ENCODE data around the gene CHDH.

Gene CHDH, protein sequence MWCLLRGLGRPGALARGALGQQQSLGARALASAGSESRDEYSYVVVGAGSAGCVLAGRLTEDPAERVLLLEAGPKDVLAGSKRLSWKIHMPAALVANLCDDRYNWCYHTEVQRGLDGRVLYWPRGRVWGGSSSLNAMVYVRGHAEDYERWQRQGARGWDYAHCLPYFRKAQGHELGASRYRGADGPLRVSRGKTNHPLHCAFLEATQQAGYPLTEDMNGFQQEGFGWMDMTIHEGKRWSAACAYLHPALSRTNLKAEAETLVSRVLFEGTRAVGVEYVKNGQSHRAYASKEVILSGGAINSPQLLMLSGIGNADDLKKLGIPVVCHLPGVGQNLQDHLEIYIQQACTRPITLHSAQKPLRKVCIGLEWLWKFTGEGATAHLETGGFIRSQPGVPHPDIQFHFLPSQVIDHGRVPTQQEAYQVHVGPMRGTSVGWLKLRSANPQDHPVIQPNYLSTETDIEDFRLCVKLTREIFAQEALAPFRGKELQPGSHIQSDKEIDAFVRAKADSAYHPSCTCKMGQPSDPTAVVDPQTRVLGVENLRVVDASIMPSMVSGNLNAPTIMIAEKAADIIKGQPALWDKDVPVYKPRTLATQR

DNA sequence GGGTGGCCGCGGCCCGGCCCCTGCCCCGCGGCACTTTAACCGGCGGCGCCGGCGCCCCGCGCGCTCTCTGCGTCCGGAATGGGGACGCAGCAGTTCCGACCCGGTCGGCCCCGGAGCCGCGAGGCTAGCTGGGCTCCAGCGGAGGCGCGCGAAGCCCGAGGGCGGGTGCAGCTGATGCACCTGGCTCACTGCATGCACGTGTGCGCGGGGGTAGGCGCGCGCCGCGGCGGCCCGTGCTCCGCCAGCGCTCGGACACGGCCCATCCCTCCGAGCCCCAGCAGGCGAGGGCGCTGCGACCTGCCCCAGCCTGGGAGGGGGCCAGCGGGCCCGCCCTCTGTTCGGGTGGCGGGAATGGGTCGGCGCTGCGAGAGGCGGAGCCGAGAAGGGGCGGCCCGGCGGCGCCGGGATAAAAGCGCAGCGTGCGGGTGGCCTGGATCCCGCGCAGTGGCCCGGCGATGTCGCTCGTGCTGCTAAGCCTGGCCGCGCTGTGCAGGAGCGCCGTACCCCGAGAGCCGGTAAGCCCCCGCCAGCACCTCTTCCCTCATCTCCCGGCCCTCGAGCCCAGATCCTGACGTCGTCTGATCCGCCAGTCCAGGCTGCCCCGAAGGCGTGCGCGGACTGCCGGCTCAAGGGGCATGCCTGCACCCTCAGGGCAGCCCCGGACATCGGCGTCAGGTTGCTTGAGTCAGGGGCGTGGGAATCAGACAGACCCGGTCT lies at the start of gene CHDH, which contains the start of gene IL17RB:
CHDH (minus strand) TSS at position 286 of the 717 bp plus-strand sequence. CDS start 22,411 bp downstream, outside the sequence.
IL17RB (plus strand) TSS at position 435 of the 717 bp plus-strand sequence; CDS start at position 456, 21 bp downstream.
- DNase-seq (ENCODE audit: low read depth): no peak

DNA sequence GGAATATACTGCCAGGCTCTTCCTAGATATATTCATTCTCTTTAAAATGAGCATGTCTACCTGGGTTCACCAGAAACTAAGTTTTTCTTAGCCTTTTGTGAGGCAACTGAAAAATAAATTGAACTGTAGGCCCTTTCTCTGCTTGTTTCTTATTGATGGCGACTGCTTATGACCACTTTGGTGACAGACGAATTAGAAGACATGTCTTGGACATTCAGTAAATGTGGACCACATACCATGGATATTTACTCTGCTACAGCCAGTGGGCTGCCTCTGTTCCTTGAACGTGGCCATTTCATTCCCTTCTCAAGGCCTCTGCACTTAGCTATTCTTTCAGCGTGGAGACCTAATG lies 46.0 kb upstream of the CHDH start:
- no peak for DNase-seq (ENCODE audit: low read depth)

GRCh38 chr3:53891497-53892285 lies 45.5 kb upstream of the CHDH start, which contains the start of gene SELENOK:
SELENOK (minus strand) TSS chr3:53891859.
- peak; percentile 93 for DNase-seq (ENCODE audit: low read depth)

GRCh38 chr3:53890726-53891475 lies 44.7 kb upstream of the CHDH start:
- DNase-seq (ENCODE audit: low read depth): no peak

- no peak for DNase-seq (ENCODE audit: low read depth)
These were observed 42.0 kb upstream of the CHDH start for GRCh38 chr3:53888232-53888631.

- DNase-seq (ENCODE audit: low read depth): no peak
These were observed 41.2 kb upstream of the CHDH start for GRCh38 chr3:53887446-53887845.

- no peak for DNase-seq (ENCODE audit: low read depth)
These were observed 39.0 kb upstream of the CHDH start for GRCh38 chr3:53885239-53885638.

DNA sequence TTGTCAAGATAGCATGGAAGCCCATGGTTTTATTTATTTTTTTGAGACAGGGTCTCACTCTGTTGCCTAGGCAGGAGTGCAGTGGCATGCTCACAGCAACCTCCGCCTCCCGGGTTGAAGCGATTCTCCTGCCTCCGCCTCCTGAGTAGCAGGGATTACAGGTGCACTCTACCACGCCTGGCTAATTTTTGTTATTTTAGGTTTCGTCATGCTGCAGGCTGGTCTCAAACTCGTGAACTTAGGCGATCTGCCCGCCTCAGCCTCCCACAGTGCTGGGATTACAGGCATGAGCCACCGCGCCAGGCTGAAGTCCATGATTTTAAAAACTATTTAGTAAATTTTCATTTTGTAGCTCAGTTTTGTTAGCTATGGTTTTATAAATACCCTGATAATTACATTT lies 38.4 kb upstream of the CHDH start:
- no peak for DNase-seq (ENCODE audit: low read depth)

DNA sequence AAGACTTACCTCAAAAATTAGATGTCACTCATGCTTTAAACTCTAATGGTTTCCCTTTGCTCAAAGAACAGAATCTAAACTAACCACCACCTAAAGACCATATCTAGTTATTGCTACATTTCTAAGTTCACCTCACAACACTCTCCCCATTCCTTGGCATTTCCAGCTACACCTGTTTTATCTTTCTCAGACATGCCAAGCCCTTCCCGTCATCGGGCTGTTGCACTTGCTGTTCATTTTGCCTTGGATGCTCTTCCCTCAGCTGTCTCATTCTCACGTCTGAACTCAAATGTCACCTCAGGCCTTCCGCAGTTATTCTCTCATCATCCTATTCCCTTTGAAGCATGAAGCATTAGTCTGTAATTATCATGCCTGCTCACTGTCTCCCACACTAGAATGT lies 36.8 kb upstream of the CHDH start:
- no peak for DNase-seq (ENCODE audit: low read depth)

- peak; percentile 83 for DNase-seq (ENCODE audit: low read depth)
These were observed 35.7 kb upstream of the CHDH start, which contains the start of gene ACTR8 for GRCh38 chr3:53881691-53882593. ACTR8 (minus strand) TSS chr3:53882152; CDS start chr3:53882101, 51 bp downstream.

- DNase-seq (ENCODE audit: low read depth): no peak
These were observed 34.5 kb upstream of the CHDH start for GRCh38 chr3:53880396-53881345.

- no peak for DNase-seq (ENCODE audit: low read depth)
These were observed 19.7 kb upstream of the CHDH start for GRCh38 chr3:53865732-53866499.

DNA sequence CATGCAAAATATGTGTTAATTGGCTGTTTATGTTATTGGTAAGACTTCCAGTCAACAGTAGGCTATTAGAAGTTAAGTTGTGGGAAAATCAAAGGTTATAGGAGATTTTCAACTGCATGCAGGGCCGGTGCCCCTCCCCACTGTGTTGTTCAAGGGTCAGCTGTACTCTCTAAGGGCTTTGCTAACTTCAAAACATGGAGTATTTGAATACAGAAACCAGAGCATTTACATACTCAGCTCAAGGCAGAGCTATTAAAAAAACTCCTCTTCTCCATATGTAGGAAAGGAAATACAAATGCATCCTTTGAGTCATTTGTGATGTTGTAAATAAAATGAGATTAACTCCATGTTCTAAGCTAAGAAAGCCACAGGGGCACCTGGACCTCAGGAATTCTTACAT lies 16.9 kb upstream of the CHDH start:
- DNase-seq (ENCODE audit: low read depth): no peak

- DNase-seq (ENCODE audit: low read depth): no peak
These were observed 16.0 kb upstream of the CHDH start for GRCh38 chr3:53862241-53862640.

GRCh38 chr3:53860196-53860595 lies 14.0 kb upstream of the CHDH start:
- DNase-seq (ENCODE audit: low read depth): no peak

- DNase-seq (ENCODE audit: low read depth): no peak
These were observed 13.0 kb upstream of the CHDH start for GRCh38 chr3:53859178-53859577.

- no peak for DNase-seq (ENCODE audit: low read depth)
These were observed 12.0 kb upstream of the CHDH start for GRCh38 chr3:53858096-53858741.

GRCh38 chr3:53856964-53857363 lies 10.7 kb upstream of the CHDH start:
- DNase-seq (ENCODE audit: low read depth): no peak

Measured in stimulated activated CD8-positive, alpha-beta memory T cell treated with anti-CD3 and anti-CD28 coated beads, Interleukin-12 subunit alpha, Interleukin-12 subunit beta, amount 100 ng/mL, for 4 hours (primary cell).